ENCODE results near the gene ZBTB33.

The ZBTB33 gene

DNA sequence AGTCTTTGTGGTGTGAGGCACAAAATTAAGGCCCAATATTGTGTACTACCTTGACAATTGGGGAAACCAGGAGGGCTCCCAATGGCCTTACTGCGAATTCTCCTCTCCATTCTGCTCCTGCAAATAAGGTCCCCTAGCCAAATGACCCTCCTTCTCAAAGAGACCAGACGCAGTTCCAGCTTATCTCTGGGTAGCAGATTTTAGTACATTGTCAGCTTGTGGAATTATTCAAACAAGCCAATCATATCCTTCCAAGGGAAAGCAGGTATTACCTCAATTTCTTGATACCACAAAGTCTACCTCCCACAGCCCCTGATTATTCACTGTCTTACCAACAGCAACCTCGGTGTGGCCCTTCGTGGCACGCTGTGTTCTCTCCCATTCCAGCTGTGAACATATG is 7.8 kb upstream of the ZBTB33 start:
- no peaks in the 10 kb centered on the region for H3K9me3 ChIP-seq (ENCODE audit: low read length)
- no peaks in the 10 kb centered on the region for H3K4me1 ChIP-seq (ENCODE audit: insufficient read depth, low read length)
- H3K36me3 ChIP-seq (ENCODE audit: insufficient read depth, low read length), result no peaks in the 10 kb centered on the region
- peaks cover 6% of the 10 kb centered on the region for H3K27me3 ChIP-seq (ENCODE audit: insufficient read depth, low read length)
- no peak overlapping the region for H3K4me3 ChIP-seq (ENCODE audit: low read length)
- no peak overlapping the region for H2AFZ ChIP-seq (ENCODE audit: low read depth, low read length)

DNA sequence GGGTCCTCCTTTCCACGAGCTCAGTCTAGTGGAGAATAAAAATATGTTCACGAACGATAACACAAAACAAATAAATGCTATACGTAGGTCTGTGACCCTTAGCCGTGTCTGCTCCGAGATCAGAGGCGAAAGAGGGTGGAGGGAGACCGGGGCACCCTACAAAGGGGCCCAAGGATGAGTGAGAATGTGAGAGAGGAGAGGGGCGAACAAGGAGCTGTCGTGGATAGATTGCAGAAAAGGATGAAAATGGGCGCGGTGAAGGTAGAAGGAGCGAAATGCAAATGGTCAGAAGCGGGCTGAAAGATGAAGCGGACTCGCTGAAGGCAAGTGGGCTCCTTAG is 6.2 kb upstream of the ZBTB33 start:
- no peaks in the 10 kb centered on the region for H3K9me3 ChIP-seq (ENCODE audit: low read length)
- peak overlapping the region; percentile 54 for H2AFZ ChIP-seq (ENCODE audit: low read depth, low read length)
- no peaks in the 10 kb centered on the region for H3K4me1 ChIP-seq (ENCODE audit: insufficient read depth, low read length)
- H3K36me3 ChIP-seq (ENCODE audit: insufficient read depth, low read length), result no peaks in the 10 kb centered on the region
- H3K4me3 ChIP-seq (ENCODE audit: low read length), result peak overlapping the region; percentile 62
- H3K27me3 ChIP-seq (ENCODE audit: insufficient read depth, low read length), result peaks cover 11% of the 10 kb centered on the region

DNA sequence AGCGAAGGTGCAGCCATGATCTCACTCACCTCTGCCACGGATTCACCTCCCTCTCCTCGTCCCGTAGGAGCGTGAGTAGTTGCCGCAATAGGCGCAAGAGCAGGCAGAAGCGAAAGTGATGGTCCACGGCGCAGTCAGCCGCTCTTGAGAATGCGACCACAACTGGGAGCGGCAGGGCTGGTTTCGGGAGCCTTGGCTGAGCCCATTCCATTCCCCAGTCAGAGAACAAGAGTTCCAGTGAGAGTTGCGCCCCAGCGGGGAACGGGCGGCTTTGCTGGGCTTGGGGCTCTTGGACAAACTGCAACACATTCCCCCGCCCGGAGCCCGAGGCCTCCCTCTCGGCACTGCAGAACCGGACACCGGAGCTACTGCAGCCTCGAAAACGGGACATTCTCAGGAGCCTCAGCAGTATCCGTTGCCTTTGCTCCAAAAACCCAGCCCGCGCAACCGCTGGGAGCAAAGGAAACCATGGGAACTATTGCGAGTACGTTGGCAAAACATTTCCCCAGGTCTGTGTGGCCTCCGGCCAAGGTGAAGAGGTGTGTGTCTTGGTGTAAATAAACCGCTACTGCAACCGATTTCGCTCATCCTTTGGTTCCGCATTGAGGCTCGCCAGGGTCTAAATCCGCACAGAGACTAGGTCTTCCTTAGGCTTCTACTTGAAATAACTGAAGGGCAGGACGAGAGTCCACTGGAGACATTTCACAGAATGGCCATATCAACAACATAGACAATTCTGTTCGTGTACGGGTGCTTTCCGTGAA is 5.7 kb upstream of the ZBTB33 start:
- H3K27me3 ChIP-seq (ENCODE audit: insufficient read depth, low read length), result peaks cover 11% of the 10 kb centered on the region
- no peaks in the 10 kb centered on the region for H3K4me1 ChIP-seq (ENCODE audit: insufficient read depth, low read length)
- peak overlapping the region; percentile 62 for H3K4me3 ChIP-seq (ENCODE audit: low read length)
- H3K9me3 ChIP-seq (ENCODE audit: low read length), result no peaks in the 10 kb centered on the region
- H3K36me3 ChIP-seq (ENCODE audit: insufficient read depth, low read length), result no peaks in the 10 kb centered on the region
- H2AFZ ChIP-seq (ENCODE audit: low read depth, low read length), result peak overlapping the region; percentile 54

DNA sequence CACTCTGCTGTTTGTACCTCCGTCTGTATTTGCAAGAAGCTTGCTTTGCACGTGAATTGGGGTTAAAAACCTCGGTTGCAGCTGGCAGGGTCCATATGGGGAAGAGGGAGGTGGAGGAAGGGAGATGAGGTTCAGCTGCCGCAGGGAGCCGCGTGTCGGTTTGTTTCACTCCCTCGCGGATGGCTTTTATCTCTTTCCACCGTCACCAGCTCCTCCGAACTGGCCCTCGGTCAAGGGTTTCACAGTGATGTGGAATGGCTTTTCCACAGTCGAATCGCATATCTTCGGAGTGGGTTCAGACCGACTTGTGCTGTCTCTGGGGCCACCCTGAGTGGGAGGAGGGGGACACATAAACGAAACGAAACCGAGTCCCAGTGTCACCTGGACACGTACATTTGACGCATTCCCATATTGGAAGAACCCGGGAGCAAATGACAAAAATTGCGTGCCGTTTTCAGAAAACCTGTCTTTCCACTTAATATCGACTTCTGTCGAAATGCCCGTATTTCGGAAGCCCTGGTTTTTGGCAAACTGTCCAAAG is 929 bp downstream of the ZBTB33 start:
- no peaks in the 10 kb centered on the region for H3K4me1 ChIP-seq (ENCODE audit: insufficient read depth, low read length)
- H3K9me3 ChIP-seq (ENCODE audit: low read length), result no peaks in the 10 kb centered on the region
- peaks cover 17% of the 10 kb centered on the region for H3K27me3 ChIP-seq (ENCODE audit: insufficient read depth, low read length)
- H2AFZ ChIP-seq (ENCODE audit: low read depth, low read length), result no peak overlapping the region
- peaks cover 27% of the 10 kb centered on the region for H3K36me3 ChIP-seq (ENCODE audit: insufficient read depth, low read length)
- H3K4me3 ChIP-seq (ENCODE audit: low read length), result peak overlapping the region; percentile 71

DNA sequence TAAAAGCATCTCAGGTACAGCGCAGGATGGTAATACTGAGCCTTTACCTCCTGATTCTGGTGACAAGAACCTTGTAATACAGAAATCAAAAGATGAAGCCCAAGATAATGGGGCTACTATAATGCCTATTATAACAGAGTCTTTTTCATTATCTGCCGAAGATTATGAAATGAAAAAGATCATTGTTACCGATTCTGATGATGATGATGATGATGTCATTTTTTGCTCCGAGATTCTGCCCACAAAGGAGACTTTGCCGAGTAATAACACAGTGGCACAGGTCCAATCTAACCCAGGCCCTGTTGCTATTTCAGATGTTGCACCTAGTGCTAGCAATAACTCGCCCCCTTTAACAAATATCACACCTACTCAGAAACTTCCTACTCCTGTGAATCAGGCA is 3.2 kb downstream of the ZBTB33 start:
- peaks cover 7% of the 10 kb centered on the region for H3K27me3 ChIP-seq (ENCODE audit: insufficient read depth, low read length)
- H3K9me3 ChIP-seq (ENCODE audit: low read length), result no peaks in the 10 kb centered on the region
- H2AFZ ChIP-seq (ENCODE audit: low read depth, low read length), result no peak overlapping the region
- peaks cover 31% of the 10 kb centered on the region for H3K36me3 ChIP-seq (ENCODE audit: insufficient read depth, low read length)
- no peak overlapping the region for H3K4me3 ChIP-seq (ENCODE audit: low read length)
- H3K4me1 ChIP-seq (ENCODE audit: insufficient read depth, low read length), result no peaks in the 10 kb centered on the region

DNA sequence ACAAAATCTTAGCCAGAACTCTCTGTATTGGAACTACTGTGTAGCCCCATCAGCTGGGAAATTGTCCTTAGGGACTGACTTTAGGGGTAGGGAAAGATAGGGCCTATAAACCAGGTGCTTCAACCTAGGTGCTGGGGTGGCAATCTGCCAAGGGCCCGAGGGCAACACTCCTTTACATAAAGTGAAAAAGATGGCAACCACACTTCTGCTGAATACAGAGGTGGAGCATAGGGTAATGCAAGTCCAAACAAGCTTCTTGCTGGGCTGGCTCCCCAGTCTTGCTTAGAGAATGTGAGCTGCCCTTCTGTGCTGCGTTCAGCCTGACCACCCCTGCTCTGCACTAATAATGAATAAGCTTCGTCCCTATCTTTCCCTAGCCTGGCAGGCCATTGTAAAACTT is 9.8 kb downstream of the ZBTB33 start:
- Histone ChIP-seq H3K4me1 (ENCODE audit: insufficient read depth, low read length) (peaks cover 4% of the 10 kb centered on the region), H3K4me3 (ENCODE audit: low read length) (no peak overlapping the region), H3K36me3 (ENCODE audit: insufficient read depth, low read length) (peaks cover 11% of the 10 kb centered on the region), H2AFZ (ENCODE audit: low read depth, low read length) (no peak overlapping the region), H3K27me3 (ENCODE audit: insufficient read depth, low read length) (no peaks in the 10 kb centered on the region), H3K9me3 (ENCODE audit: low read length) (no peaks in the 10 kb centered on the region)

DNA sequence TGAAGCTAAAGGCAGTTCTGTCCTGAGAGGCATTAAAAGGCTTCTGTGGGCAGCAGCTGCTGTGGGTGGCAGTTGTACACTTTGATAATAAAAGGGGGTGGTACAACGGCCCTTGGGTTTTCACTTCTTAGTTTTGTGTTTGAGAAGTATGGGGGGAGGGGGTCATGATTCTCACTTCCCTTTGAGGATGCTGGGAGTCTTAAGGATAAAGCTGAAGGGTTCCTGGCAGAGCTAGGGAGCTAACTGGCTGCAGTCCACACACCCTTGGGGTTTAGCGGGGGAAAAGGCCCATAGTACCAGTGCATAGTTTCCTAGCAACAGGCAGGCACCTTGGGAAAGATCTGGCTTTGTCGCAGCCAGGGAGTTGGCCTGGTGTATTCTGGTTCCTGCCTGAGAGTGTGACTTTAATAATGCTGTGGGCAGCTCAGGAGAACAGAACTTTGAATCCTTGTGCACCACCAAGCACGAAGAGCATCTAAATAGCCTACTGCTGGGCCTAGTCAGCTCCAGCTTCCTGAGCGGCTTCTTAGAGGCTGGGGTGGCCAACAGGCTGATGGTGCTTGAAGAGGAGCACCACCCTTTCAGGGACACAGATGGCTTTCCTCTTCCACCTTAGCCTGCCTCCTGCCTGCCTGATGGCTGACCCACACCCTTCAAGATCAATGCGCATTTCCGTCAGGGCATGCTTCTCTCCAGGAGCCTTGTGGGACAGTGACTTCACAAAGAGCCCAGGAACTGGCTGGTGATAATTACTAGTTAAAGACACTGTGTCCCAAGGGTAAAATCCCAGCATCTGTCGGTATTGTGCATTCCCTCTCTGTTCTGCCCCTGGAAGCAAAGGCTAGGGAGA is 12.5 kb downstream of the ZBTB33 start:
- no peaks in the 10 kb centered on the region for H3K9me3 ChIP-seq (ENCODE audit: low read length)
- no peaks in the 10 kb centered on the region for H3K27me3 ChIP-seq (ENCODE audit: insufficient read depth, low read length)
- H3K4me3 ChIP-seq (ENCODE audit: low read length), result no peak overlapping the region
- H2AFZ ChIP-seq (ENCODE audit: low read depth, low read length), result no peak overlapping the region
- H3K4me1 ChIP-seq (ENCODE audit: insufficient read depth, low read length), result peaks cover 4% of the 10 kb centered on the region
- no peaks in the 10 kb centered on the region for H3K36me3 ChIP-seq (ENCODE audit: insufficient read depth, low read length)

DNA sequence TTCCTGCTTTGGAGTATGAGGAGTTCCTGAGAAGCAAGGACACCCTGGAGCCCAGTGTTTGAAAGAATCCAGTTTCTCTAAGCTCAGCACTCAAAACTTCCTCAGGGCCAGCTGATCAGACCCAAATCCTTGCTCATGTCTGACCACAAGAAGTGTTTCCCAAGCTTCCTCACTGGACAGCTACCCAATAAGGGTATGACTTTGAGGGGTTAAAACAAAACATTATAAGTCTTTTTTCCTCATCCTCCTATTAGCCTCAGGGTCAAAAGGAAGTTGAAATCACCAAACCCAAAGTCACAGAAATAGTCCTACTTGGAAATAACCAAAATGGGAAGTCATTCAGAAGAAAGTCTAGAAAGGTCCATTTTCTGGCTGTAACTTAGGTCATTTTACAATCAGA is 13.7 kb downstream of the ZBTB33 start:
- H3K4me1 ChIP-seq (ENCODE audit: insufficient read depth, low read length), result peaks cover 4% of the 10 kb centered on the region
- no peaks in the 10 kb centered on the region for H3K36me3 ChIP-seq (ENCODE audit: insufficient read depth, low read length)
- H2AFZ ChIP-seq (ENCODE audit: low read depth, low read length), result no peak overlapping the region
- H3K27me3 ChIP-seq (ENCODE audit: insufficient read depth, low read length), result no peaks in the 10 kb centered on the region
- no peaks in the 10 kb centered on the region for H3K9me3 ChIP-seq (ENCODE audit: low read length)
- H3K4me3 ChIP-seq (ENCODE audit: low read length), result no peak overlapping the region

DNA sequence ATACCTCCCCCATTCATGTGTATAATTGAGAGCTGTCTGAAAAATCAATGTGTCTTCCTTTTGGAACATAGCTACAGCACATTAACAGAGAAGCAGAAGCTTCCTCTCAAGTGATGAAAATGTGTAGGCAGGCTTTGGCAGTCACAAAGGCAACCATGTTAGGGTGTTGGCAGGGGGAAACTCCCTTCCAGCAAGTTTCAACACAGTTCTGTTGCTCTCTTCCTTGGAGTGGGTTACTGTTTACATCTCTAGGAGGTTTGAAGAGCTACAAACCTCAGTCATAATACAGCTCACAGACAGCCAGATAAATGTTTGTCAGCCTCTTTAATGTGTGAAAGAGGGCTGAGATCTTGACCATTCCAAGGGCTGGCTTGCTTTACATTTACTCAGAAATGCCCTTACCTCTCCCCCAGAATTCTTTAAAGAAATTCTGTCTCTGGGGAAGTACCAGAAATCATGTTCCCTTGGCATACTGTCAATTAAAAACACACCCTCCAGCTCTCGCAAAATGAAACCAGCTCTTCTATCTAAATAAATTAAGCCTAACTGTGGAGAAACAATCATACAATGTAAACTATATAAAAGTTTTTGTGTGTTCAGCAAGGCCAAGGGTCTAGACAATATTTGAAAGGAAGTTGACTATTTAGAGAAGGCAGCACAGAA is 18.9 kb downstream of the ZBTB33 start:
- no peaks in the 10 kb centered on the region for H3K27me3 ChIP-seq (ENCODE audit: insufficient read depth, low read length)
- H3K4me1 ChIP-seq (ENCODE audit: insufficient read depth, low read length), result peaks cover 8% of the 10 kb centered on the region
- H3K9me3 ChIP-seq (ENCODE audit: low read length), result no peaks in the 10 kb centered on the region
- H3K4me3 ChIP-seq (ENCODE audit: low read length), result no peak overlapping the region
- no peaks in the 10 kb centered on the region for H3K36me3 ChIP-seq (ENCODE audit: insufficient read depth, low read length)
- no peak overlapping the region for H2AFZ ChIP-seq (ENCODE audit: low read depth, low read length)

DNA sequence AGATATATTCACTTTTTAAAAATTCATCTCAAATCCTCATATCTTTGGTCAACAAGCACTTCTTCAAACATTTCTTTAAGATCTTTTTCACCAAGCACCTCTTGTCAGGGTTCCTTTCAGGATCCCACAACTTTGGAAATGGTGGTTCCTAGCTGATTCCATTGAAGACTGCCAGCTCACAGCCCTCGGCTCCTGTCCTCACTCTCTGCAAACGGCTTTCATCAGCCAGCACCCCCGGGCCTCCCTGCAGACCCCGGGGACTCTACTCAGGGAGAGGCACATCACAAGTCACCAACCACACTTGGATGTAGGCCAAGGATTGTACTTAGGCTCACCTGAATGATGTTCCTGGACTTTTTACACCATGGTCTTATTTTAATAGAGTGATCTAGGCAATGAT is 20.0 kb downstream of the ZBTB33 start:
- Histone ChIP-seq H3K4me3 (ENCODE audit: low read length) (no peak overlapping the region), H3K27me3 (ENCODE audit: insufficient read depth, low read length) (no peaks in the 10 kb centered on the region), H3K4me1 (ENCODE audit: insufficient read depth, low read length) (peaks cover 8% of the 10 kb centered on the region), H3K36me3 (ENCODE audit: insufficient read depth, low read length) (no peaks in the 10 kb centered on the region), H3K9me3 (ENCODE audit: low read length) (no peaks in the 10 kb centered on the region), H2AFZ (ENCODE audit: low read depth, low read length) (no peak overlapping the region)

DNA sequence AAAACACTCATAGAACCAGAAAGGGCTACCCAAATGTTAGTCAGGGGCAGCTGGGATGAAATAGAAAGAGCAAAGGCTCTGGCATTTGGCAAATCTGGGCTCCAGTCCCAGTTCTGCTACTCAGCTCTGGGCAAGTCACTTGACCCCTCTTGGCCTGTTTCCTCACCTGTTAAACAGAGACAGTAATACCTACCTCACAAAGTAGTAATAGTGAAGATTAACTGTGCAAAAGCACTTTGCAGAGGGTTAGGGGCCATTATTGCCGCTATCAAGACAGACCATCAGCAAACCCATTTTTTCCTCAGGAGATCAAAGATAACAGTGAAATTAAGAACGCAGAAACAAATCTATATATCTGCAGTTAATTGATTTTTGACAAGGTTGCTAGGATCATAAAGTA is 20.6 kb downstream of the ZBTB33 start:
- Histone ChIP-seq H3K9me3 (ENCODE audit: low read length) (no peaks in the 10 kb centered on the region), H3K27me3 (ENCODE audit: insufficient read depth, low read length) (no peaks in the 10 kb centered on the region), H3K4me3 (ENCODE audit: low read length) (no peak overlapping the region), H2AFZ (ENCODE audit: low read depth, low read length) (no peak overlapping the region), H3K4me1 (ENCODE audit: insufficient read depth, low read length) (peaks cover 8% of the 10 kb centered on the region), H3K36me3 (ENCODE audit: insufficient read depth, low read length) (no peaks in the 10 kb centered on the region)

DNA sequence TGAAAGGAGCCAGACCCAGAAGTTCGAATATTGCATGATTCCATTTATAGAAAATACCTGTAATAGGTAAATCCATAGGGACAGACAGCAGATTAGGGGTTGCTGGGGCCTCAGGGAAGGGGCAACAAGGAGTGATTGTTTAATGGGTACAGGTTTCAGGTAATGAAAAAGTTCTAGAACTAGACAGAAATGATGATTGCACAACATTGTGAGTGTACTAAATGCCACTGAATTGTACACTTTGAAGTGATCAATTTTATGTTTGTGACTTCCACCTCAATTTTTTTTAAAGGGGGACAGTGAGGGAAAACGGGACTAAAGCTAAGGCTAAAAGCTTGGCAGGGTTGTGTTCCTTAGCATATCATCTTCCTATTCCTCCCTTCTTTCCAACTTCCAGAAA is 23.5 kb downstream of the ZBTB33 start:
- Histone ChIP-seq H2AFZ (ENCODE audit: low read depth, low read length) (no peak overlapping the region), H3K27me3 (ENCODE audit: insufficient read depth, low read length) (no peaks in the 10 kb centered on the region), H3K4me1 (ENCODE audit: insufficient read depth, low read length) (peaks cover 8% of the 10 kb centered on the region), H3K4me3 (ENCODE audit: low read length) (no peak overlapping the region), H3K9me3 (ENCODE audit: low read length) (no peaks in the 10 kb centered on the region), H3K36me3 (ENCODE audit: insufficient read depth, low read length) (no peaks in the 10 kb centered on the region)

DNA sequence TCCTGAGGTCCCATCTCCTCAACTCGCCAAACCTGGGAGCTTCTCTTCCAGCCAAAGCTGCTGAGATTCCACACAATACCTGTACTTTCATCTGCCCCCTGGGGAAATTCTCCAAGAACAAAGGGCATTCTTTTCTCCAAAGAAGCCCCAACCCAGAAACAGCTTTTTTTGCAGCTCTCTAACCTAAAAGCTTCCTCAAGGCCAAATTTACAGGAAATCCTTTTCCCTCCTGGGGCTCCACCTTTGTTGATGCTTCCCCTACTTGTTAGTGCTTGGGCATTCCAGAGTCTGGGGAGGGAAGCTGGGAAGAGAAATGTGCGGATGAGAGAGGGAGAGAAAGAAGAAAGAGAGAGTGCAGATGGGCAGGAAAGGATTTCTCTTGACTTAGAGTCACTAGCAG is 24.3 kb downstream of the ZBTB33 start:
- H3K4me3 ChIP-seq (ENCODE audit: low read length), result no peak overlapping the region
- H2AFZ ChIP-seq (ENCODE audit: low read depth, low read length), result no peak overlapping the region
- H3K4me1 ChIP-seq (ENCODE audit: insufficient read depth, low read length), result peaks cover 6% of the 10 kb centered on the region
- no peaks in the 10 kb centered on the region for H3K9me3 ChIP-seq (ENCODE audit: low read length)
- H3K36me3 ChIP-seq (ENCODE audit: insufficient read depth, low read length), result no peaks in the 10 kb centered on the region
- H3K27me3 ChIP-seq (ENCODE audit: insufficient read depth, low read length), result no peaks in the 10 kb centered on the region

Measured in neuron (in vitro differentiated cells).